ENCODE data around the gene HIBADH. TPM values are rescaled to one million over a fixed set of nuclear protein-coding genes. Genes with fewer than 3 reads are reported as not detected.

Gene HIBADH
- total RNA-seq, 1 donor from 2014 or later: 15.7 TPM

DNA sequence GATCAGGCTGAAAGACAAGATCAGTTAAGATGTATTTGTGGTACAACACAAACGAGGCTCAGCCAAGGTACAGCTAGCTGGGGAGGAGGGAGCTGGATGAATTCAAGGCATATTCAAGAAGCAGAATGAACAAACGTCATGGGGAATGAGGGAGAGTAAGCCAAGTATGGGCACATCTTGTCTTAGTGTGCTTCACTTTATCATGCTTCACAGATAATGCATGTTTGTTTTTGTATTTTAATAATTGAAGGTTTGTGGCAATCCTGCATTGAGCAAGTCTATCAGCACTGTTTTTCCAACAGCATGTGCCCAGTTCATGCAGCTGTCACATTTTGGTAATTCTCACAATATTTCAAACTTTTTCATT is 135.4 kb downstream of the HIBADH start:
- Mint-ChIP-seq H3K4me1 (peaks cover 6% of the 10 kb centered on the region), H3K4me3 (no peak overlapping the region), H3K36me3 (ENCODE audit: low read depth) (peaks cover 41% of the 10 kb centered on the region), H3K9me3 (peaks cover 13% of the 10 kb centered on the region), H3K27ac (ENCODE audit: unreplicated experiment) (no peak overlapping the region), H3K27me3 (ENCODE audit: low read depth) (no peaks in the 10 kb centered on the region)
- TF ChIP-seq, protein P1, sequence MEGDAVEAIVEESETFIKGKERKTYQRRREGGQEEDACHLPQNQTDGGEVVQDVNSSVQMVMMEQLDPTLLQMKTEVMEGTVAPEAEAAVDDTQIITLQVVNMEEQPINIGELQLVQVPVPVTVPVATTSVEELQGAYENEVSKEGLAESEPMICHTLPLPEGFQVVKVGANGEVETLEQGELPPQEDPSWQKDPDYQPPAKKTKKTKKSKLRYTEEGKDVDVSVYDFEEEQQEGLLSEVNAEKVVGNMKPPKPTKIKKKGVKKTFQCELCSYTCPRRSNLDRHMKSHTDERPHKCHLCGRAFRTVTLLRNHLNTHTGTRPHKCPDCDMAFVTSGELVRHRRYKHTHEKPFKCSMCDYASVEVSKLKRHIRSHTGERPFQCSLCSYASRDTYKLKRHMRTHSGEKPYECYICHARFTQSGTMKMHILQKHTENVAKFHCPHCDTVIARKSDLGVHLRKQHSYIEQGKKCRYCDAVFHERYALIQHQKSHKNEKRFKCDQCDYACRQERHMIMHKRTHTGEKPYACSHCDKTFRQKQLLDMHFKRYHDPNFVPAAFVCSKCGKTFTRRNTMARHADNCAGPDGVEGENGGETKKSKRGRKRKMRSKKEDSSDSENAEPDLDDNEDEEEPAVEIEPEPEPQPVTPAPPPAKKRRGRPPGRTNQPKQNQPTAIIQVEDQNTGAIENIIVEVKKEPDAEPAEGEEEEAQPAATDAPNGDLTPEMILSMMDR (conservative IDR thresholded peaks at IDR 0.05): no peak
- no peak for DNase-seq (ENCODE audit: low read depth, low spot score)

DNA sequence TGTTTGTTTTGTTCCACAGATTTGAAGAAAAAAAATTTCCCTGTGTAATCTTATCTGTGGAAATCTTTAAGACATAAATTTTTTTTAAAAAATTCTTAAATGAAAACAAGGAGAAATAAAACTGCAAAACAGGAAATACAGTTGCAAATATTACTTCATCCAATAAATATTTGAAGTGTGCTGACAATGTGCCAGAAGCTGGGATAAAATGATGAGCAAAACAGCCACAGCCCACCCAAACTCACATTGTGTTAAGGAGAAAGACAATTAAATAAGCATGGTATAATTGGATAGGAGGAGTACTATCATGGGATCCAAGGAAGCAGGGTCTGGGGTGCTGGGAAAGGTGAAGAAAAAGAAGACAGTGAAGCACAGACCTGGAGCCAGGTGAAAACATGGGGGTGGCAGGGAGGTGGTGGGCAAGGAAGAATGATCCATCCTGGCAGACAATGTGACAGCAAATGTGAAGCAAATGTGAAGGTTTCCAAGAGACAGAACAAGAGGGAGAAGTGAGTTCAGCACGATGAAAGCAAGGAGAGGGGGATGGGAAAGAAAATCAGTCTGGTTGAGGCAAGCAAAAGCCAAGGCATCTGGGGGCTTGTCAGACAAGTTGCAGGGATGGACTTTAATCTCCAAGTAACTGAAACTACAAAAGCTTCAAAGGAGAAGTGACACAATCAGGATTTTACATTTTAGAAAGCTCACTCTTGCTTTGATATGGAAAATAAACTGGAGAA is 135.9 kb downstream of the HIBADH start:
- peak overlapping the region; percentile 5 for H3K27ac Mint-ChIP-seq (ENCODE audit: unreplicated experiment)
- TF ChIP-seq, protein P1 (conservative IDR thresholded peaks at IDR 0.05): no peak
- H3K27me3 Mint-ChIP-seq (ENCODE audit: low read depth): no peaks in the 10 kb centered on the region
- peaks cover 41% of the 10 kb centered on the region for H3K36me3 Mint-ChIP-seq (ENCODE audit: low read depth)
- peaks cover 6% of the 10 kb centered on the region for H3K4me1 Mint-ChIP-seq
- H3K9me3 Mint-ChIP-seq: peaks cover 13% of the 10 kb centered on the region
- no peak overlapping the region for H3K4me3 Mint-ChIP-seq
- no peak for DNase-seq (ENCODE audit: low read depth, low spot score)

DNA sequence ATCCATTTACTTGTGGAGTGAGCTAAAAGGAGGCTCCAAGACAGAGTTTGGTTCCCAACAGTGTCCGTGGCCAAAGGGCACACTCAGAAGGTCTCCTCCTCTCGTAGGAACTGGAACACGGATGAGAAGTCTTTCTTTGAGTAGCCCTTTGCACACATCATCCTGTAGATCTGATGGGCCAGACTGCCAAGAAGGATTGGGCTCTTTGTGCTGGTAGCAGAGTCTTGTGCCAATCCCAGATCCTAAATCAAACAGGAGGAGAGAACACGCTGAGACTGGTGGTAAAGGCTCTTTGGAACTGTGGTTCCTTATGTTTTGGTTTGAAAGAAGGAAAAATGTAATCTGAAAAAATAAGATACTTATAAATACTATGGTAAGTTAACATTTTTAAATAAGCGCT is 136.6 kb downstream of the HIBADH start:
- Mint-ChIP-seq H3K27me3 (ENCODE audit: low read depth) (no peaks in the 10 kb centered on the region), H3K9me3 (peaks cover 13% of the 10 kb centered on the region), H3K4me3 (no peak overlapping the region), H3K36me3 (ENCODE audit: low read depth) (peaks cover 39% of the 10 kb centered on the region), H3K4me1 (peaks cover 6% of the 10 kb centered on the region), H3K27ac (ENCODE audit: unreplicated experiment) (no peak overlapping the region)
- TF ChIP-seq, protein P1 (conservative IDR thresholded peaks at IDR 0.05): no peak
- no peak for DNase-seq (ENCODE audit: low read depth, low spot score)

DNA sequence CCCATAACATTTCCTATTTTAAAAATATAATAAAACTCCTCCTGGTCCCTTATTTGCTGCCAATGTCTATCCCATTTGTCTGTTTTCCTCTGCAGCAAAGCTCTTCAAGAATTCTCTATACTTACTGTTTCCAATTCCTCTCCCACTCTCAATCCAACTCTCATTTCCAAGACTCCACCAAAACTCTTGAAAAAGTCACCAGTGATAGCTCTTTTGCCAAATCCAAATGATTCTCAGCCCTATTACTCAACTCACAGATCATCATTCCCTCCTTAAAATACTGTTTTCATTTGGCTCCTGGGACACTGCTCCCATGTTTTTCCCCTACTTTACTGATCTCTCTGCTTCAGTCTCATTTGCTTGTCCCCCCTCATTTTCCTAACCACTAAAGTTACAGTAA is 139.4 kb downstream of the HIBADH start:
- Mint-ChIP-seq H3K4me1 (peaks cover 8% of the 10 kb centered on the region), H3K27ac (ENCODE audit: unreplicated experiment) (no peak overlapping the region), H3K9me3 (peaks cover 3% of the 10 kb centered on the region), H3K27me3 (ENCODE audit: low read depth) (no peaks in the 10 kb centered on the region), H3K36me3 (ENCODE audit: low read depth) (peaks cover 23% of the 10 kb centered on the region), H3K4me3 (no peak overlapping the region)
- no peak for DNase-seq (ENCODE audit: low read depth, low spot score)
- TF ChIP-seq, protein P1 (conservative IDR thresholded peaks at IDR 0.05): no peak

DNA sequence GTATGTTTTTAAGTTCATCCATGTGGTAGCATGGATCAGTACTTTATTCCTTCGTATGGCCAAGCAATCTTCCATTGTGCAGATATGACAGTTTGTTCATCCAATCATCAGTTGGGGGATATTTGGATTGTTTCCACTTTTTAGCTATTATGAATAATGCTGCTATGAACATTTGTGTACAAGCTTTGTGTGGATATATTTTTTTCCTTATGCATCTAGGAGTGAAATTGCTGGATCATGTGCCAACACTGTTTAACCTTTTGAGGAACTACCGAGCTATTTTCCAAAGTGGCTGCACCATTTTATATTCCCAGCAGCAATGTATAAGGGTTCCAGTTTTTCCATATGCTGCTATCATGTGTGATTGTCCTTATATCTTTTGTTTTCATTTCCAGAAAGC is 140.1 kb downstream of the HIBADH start:
- Mint-ChIP-seq H3K4me3 (no peak overlapping the region), H3K27me3 (ENCODE audit: low read depth) (no peaks in the 10 kb centered on the region), H3K27ac (ENCODE audit: unreplicated experiment) (no peak overlapping the region), H3K4me1 (peaks cover 15% of the 10 kb centered on the region), H3K9me3 (peaks cover 3% of the 10 kb centered on the region), H3K36me3 (ENCODE audit: low read depth) (peaks cover 19% of the 10 kb centered on the region)
- no peak for DNase-seq (ENCODE audit: low read depth, low spot score)
- TF ChIP-seq, protein P1 (conservative IDR thresholded peaks at IDR 0.05): no peak

Measured in neural crest cell (in vitro differentiated cells).